PFSK-1 (cell line): ENCODE measurements around the gene SORCS3.

Source experiments
- FOXP2 ChIP-seq: optimal IDR thresholded peaks from 2 replicates; pipeline ENCODE3; 2011; ENCODE audit warnings: borderline replicate concordance, control low read depth, inconsistent platforms; ENCODE audit not compliant: insufficient read depth; ENCODE audit errors: extremely low read length, extremely low read depth
- POLR2AphosphoS5 ChIP-seq: IDR thresholded peaks from 2 replicates; pipeline ENCODE4 v1.6.1; 2012; ENCODE audit warnings: low read depth, mild to moderate bottlenecking, control low read depth, low read length, moderate library complexity
- SIN3A ChIP-seq: IDR thresholded peaks from 2 replicates; pipeline ENCODE4 v1.6.1; 2012; ENCODE audit warnings: mild to moderate bottlenecking, low read length, moderate library complexity, borderline replicate concordance; ENCODE audit not compliant: insufficient read depth
- TAF1 ChIP-seq: IDR thresholded peaks from 2 replicates; pipeline ENCODE4 v1.6.1; 2012; ENCODE audit warnings: low read length, control low read depth, borderline replicate concordance; ENCODE audit not compliant: insufficient read depth
- TF ChIP-seq, protein P1 (sequence below), 2 experiments: IDR thresholded peaks; 2 replicates each; pipeline versions ENCODE4 v1.6.1 to v1.8.0; 2011 to 2012; ENCODE audit warnings: low read depth in 2 of 2, low read length in 2 of 2, control low read depth in 1 of 2, inconsistent platforms in 1 of 2, mild to moderate bottlenecking in 1 of 2, moderate library complexity in 1 of 2; ENCODE audit not compliant: insufficient read depth in 1 of 2

SORCS3 gene

DNA sequence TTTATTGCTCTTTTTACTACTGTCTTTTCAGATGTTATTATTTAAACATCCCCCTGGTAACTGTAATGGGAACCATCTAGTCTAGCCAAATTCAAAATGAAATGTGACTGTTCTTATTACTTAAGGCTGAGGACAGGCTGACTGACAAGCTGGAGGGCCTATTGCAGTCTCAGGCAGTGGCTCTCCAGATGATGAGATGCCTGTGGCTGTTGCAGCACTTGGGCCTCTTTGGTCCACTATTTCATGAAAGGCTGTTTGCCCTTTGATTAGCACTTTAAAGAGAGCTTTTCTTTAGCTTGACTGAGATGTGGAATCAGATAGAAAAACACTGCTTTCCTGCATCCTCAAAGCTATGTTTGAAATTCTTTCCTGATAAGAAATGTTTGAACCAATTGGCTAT, 540.5 kb downstream of the SORCS3 start:
- TF ChIP-seq POLR2AphosphoS5: no peak

DNA sequence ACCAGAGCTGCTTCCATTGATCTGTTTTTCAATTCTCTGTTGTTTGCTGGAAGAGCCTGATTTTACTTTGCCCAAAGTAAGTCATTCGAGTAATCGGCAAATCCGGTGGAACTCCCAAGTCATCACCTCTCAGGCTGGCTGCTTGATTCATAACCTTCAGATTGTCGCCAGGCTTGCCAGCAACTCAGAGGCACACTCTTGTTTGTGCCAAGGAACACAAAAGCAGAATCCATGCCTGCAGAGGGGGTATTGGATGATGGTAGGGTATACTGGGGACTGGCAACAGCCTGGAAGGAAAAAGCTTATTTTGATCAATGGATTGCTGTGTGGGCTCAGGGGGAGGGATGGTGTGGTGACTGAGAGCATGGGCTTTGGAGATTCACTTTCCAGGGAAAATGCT, 542.4 kb downstream of the SORCS3 start:
- TF ChIP-seq FOXP2: no peak
- no peak for TF ChIP-seq SIN3A

DNA sequence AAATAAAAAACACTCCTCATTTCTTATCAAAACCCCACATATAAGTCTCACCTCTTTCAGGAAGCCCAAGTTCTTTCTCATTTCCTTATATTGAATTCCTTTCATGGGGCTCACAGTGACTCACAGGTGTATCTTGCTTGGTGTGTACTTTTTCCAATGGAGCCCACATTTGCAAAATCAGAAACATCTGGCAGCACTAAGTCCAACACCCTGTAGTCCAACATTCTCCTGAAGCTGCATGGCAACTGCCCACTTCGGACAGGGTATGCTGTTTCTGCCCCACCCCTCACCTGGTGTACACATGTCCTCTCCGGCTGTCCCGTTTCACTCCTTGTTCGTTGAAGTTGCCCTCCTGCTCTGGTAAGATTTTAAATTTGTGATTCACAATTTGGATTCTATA, 544.1 kb downstream of the SORCS3 start:
- TF ChIP-seq POLR2AphosphoS5 (no peak), TAF1 (no peak), SIN3A (no peak), FOXP2 (no peak)
- TF ChIP-seq, protein P1, sequence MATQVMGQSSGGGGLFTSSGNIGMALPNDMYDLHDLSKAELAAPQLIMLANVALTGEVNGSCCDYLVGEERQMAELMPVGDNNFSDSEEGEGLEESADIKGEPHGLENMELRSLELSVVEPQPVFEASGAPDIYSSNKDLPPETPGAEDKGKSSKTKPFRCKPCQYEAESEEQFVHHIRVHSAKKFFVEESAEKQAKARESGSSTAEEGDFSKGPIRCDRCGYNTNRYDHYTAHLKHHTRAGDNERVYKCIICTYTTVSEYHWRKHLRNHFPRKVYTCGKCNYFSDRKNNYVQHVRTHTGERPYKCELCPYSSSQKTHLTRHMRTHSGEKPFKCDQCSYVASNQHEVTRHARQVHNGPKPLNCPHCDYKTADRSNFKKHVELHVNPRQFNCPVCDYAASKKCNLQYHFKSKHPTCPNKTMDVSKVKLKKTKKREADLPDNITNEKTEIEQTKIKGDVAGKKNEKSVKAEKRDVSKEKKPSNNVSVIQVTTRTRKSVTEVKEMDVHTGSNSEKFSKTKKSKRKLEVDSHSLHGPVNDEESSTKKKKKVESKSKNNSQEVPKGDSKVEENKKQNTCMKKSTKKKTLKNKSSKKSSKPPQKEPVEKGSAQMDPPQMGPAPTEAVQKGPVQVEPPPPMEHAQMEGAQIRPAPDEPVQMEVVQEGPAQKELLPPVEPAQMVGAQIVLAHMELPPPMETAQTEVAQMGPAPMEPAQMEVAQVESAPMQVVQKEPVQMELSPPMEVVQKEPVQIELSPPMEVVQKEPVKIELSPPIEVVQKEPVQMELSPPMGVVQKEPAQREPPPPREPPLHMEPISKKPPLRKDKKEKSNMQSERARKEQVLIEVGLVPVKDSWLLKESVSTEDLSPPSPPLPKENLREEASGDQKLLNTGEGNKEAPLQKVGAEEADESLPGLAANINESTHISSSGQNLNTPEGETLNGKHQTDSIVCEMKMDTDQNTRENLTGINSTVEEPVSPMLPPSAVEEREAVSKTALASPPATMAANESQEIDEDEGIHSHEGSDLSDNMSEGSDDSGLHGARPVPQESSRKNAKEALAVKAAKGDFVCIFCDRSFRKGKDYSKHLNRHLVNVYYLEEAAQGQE (IDR thresholded peaks at IDR 0.05; ENCODE audit: insufficient read depth in 1 of 2, low read depth in 2 of 2, low read length in 2 of 2): no peak

DNA sequence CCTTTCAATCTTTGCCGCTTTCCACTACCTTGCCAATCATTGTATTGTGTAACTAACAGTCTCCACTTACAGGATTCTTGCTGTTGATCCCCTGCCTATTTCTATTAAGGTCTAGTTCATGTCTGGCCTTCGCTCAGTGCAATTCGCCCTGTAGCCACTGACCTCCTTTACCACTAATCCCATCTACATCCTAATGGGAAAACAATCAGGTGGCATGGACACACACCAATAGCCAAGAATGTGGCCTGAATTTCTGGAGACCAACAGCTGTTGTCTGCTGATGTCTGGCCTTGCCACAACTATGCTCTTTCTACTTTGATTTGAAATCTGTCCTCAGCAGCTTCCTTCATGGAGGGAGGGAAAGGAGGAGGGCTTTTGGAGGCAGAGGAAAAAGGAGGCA, 546.2 kb downstream of the SORCS3 start:
- TF ChIP-seq SIN3A (no peak), FOXP2 (no peak), POLR2AphosphoS5 (no peak), TAF1 (no peak)
- TF ChIP-seq, protein P1 (IDR thresholded peaks at IDR 0.05; ENCODE audit: insufficient read depth in 1 of 2, low read depth in 2 of 2, low read length in 2 of 2): no peak

DNA sequence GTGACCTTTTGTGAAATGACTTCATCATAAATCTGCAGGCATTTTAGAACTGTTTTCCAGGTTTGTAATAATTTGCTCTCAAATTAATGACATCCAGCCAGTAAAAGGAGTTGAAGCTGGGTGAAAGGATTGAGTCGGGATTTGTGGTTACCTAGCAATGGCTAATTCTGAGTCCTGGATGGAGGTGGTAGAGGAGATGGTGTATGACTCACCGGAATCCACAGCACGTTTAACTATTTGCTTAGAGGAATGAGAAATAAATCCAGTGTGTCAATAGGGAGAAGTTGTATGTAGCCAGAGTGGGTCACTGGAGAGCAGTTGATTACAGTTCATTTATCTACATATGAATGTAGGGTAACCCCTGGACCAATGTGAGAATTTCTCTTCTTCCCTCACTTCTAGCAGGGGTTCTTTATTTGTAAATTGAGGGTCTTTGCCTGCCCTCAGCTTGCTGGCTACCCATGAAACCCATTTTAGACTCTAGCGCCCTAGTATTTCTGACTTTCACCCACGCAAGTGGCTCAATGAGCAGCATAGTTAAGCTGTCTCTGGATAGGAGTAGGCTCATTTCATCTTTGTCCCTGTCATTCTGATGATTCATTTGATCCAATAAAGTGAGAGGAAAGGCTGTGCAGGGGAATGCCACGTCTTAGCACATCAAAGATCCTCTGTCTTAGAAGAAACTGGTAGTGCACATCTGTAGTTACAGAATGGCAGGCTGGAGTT, 547.8 kb downstream of the SORCS3 start:
- TF ChIP-seq SIN3A: no peak
- no peak for TF ChIP-seq POLR2AphosphoS5
- TF ChIP-seq, protein P1 (IDR thresholded peaks at IDR 0.05; ENCODE audit: insufficient read depth in 1 of 2, low read depth in 2 of 2, low read length in 2 of 2): no peak
- TF ChIP-seq FOXP2: no peak
- TF ChIP-seq TAF1: no peak

DNA sequence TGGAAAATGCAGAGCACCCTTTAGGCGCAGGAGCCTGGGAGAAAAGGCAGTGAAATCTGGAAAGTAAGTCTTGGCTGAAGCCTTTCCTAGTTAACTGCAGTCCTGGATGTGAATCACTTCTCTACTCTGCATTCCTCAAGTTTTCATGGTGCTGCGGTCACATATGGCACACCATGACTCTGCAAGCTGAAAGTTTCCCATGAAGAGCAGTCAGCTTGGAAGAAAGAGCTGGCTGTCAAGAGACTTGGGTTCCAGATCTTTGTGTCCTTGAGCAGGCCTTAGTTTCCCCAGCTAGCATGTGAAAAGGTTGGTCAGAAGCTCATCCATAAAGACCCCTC, 548.3 kb downstream of the SORCS3 start:
- no peak for TF ChIP-seq POLR2AphosphoS5

DNA sequence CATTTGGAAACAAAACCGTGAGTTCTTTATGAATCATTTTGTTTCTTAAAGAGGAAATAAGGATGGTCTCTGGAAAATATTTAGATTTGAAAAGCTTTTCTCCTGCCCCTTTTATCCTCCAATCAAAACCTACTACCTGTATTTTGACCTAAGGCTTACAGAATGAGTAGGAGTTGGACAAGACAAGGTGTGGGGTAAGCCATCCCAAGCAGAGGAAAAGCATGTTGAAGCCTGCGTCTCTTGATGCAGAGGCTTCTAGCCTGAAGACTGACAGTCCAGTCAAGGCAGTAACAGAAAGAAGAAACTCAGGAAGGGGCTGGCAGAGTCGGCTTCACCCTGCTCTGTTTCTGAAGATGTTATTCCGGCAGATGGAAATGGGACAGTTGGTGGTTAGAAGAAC, 551.1 kb downstream of the SORCS3 start:
- TF ChIP-seq TAF1 (no peak), SIN3A (no peak), POLR2AphosphoS5 (no peak), FOXP2 (no peak)
- TF ChIP-seq, protein P1 (IDR thresholded peaks at IDR 0.05; ENCODE audit: insufficient read depth in 1 of 2, low read depth in 2 of 2, low read length in 2 of 2): no peak
